SJCRH30 (cell line): Measurements from ENCODE around the gene RNASE12. TPM values are rescaled to one million over a fixed set of nuclear protein-coding genes. Genes with fewer than 3 reads are reported as not detected.

Experiments
- DNase-seq, 2 experiments: peaks; one replicate each; pipeline ENCODE4 v3.0.0-alpha.2; 2015 to 2020
- H3K27ac ChIP-seq: fragments of 250-450 bp; sonication (Bioruptor Pico); 2 replicates; pipeline ENCODE4 v1.5.1; 2020; ENCODE audit warnings: mild to moderate bottlenecking, moderate library complexity
- H3K27me3 ChIP-seq: fragments of 250-450 bp; sonication (Bioruptor Pico); 2 replicates; pipeline ENCODE4 v1.5.1; 2020; ENCODE audit warnings: mild to moderate bottlenecking, moderate library complexity
- H3K36me3 ChIP-seq: fragments of 250-450 bp; sonication (Bioruptor Pico); 2 replicates; pipeline ENCODE4 v1.5.1; 2020; ENCODE audit warnings: mild to moderate bottlenecking, moderate library complexity
- H3K4me1 ChIP-seq: fragments of 250-450 bp; sonication (Bioruptor Pico); 2 replicates; pipeline ENCODE4 v1.5.1; 2020; ENCODE audit warnings: mild to moderate bottlenecking, moderate library complexity
- H3K4me3 ChIP-seq: fragments of 250-450 bp; sonication (Bioruptor Pico); 2 replicates; pipeline ENCODE4 v1.5.1; 2020; ENCODE audit warnings: mild to moderate bottlenecking, moderate library complexity
- H3K9me3 ChIP-seq: fragments of 250-450 bp; sonication (Bioruptor Pico); replicated peaks from 2 replicates; pipeline ENCODE4 v1.5.1; 2020; ENCODE audit warnings: mild to moderate bottlenecking, moderate library complexity
- total RNA-seq: library from RNA; depleted of rRNA; stranded (reverse); fragments of >200 nt; shearing (Covaris generic); gene quantifications from 2 replicates; pipeline ENCODE4 v1.2.3, GENCODE V29; 2014; rRNA removed

Gene RNASE12
- total RNA-seq, 1 experiment from 2014 or later: not detected

GRCh38 chr14:20550926-20551325 lies 40.2 kb downstream of the RNASE12 start:
- Histone ChIP-seq H3K27me3 (peaks cover 2% of the 10 kb centered on the region), H3K9me3 (no peaks in the 10 kb centered on the region), H3K4me1 (no peaks in the 10 kb centered on the region), H3K36me3 (no peaks in the 10 kb centered on the region), H3K27ac (no peak overlapping the region), H3K4me3 (no peak overlapping the region)
- no peak for DNase-seq

- no peak for DNase-seq
- Histone ChIP-seq H3K27ac (no peak overlapping the region), H3K4me1 (no peaks in the 10 kb centered on the region), H3K27me3 (peaks cover 2% of the 10 kb centered on the region; the same call in 1 of the 2 replicates), H3K36me3 (no peaks in the 10 kb centered on the region), H3K4me3 (no peak overlapping the region), H3K9me3 (no peaks in the 10 kb centered on the region)
These were observed 42.6 kb downstream of the RNASE12 start for GRCh38 chr14:20548414-20549158.

- peaks cover 2% of the 10 kb centered on the region; the same call in 1 of the 2 replicates for H3K27me3 ChIP-seq
- DNase-seq: no peak
- no peak overlapping the region for H3K4me3 ChIP-seq
- H3K9me3 ChIP-seq: no peaks in the 10 kb centered on the region
- H3K4me1 ChIP-seq: no peaks in the 10 kb centered on the region
- no peaks in the 10 kb centered on the region for H3K36me3 ChIP-seq
- no peak overlapping the region for H3K27ac ChIP-seq
These were observed 44.3 kb downstream of the RNASE12 start for GRCh38 chr14:20546877-20547276.

Other genes with a start within 250 kb of the RNASE12 start
- gene PARP2, start 247.7 kb downstream of the RNASE12 start, total RNA-seq: 41.2 and 44.4 TPM in 2 replicates
- gene TEP1, start 177.9 kb downstream of the RNASE12 start, total RNA-seq: 7.2 and 8.8 TPM in 2 replicates
- gene KLHL33, start 155.2 kb downstream of the RNASE12 start, total RNA-seq: not detected in 2 replicates
- gene OSGEP, start 136.6 kb downstream of the RNASE12 start, total RNA-seq: 27.2 and 34.1 TPM in 2 replicates
- 221 and 235 TPM in 2 replicates for gene APEX1, start 136.2 kb downstream of the RNASE12 start, total RNA-seq
- 24.2 and 25.0 TPM in 2 replicates for gene PIP4P1, start 129.9 kb downstream of the RNASE12 start, total RNA-seq
- 29.9 and 36.8 TPM in 2 replicates for gene PNP, start 122.0 kb downstream of the RNASE12 start, total RNA-seq
- not detected in 2 replicates for gene RNASE10, start 85.8 kb downstream of the RNASE12 start, total RNA-seq
- gene RNASE9, start 30.3 kb downstream of the RNASE12 start, total RNA-seq: not detected in 2 replicates
- gene RNASE11, start 3.4 kb downstream of the RNASE12 start, total RNA-seq: not detected in 2 replicates
- not detected in 2 replicates for gene OR6S1, start 50.3 kb upstream of the RNASE12 start, total RNA-seq
- gene RNASE4, start 93.2 kb upstream of the RNASE12 start, total RNA-seq: 0.69 and 0.71 TPM in 2 replicates
- 0.49 and 0.79 TPM in 2 replicates for gene ANG, start 97.4 kb upstream of the RNASE12 start, total RNA-seq
- not detected in 2 replicates for gene EDDM3A, start 154.5 kb upstream of the RNASE12 start, total RNA-seq
- not detected in 2 replicates for gene EDDM3B, start 177.0 kb upstream of the RNASE12 start, total RNA-seq
- not detected in 2 replicates for gene RNASE6, start 189.9 kb upstream of the RNASE12 start, total RNA-seq
- gene RNASE1, start 211.5 kb upstream of the RNASE12 start, total RNA-seq: not detected in 2 replicates